Measurements from ENCODE around the gene CALB2. TPM values are rescaled to one million over a fixed set of nuclear protein-coding genes. Genes with fewer than 3 reads are reported as not detected.
"Not testable (repeated sequence)": the region's sequence is repeated elsewhere in the genome, so short reads cannot be mapped to it uniquely, and the experiment has no call there.

The CALB2 gene
- polyA plus RNA-seq, 4 donors = 0.11 to 1.3 (median 0.51) TPM

DNA sequence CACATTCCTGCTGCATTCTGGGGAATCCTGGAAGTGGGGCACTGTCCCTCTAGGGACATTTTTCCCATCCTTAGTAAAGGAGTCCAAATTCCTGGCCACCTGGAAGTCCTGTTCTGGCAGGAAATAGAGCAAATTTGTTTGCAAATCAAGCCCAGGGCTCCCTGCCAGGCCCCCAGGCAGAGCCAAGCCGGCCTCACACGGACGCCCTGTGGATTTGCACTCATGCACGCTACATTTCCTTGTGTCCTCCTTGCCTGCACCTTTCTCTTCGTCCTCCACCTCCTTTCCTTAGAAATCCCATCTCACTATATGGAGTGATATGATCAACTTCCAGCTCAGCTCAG is 7.0 kb upstream of the CALB2 start:
- no peak for DNase-seq (ENCODE audit: low read depth in 4 of 4, low spot score in 3 of 4)

DNA sequence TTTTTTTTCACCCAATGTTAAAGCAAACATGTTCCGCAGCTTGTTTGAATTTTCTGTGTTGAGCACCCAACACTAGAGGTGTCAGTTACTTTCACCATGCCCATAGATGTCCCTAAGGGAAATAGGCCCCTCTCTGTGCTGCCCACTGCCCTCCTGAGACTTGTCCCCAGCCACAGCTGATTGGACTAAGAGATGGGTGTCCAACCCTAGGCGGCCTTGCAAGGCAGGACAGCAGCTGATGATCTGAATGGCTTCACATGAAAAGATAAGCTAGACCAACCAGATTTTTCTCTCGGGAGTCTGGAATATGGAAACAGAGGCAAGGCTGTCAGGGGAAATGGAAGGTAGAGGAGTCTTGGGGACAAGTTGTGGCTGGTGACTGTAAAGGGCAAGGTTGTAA is 6.1 kb upstream of the CALB2 start:
- no peak for DNase-seq (ENCODE audit: low read depth in 4 of 4, low spot score in 3 of 4)

GRCh38 chr16:71352963-71353460 is 5.5 kb upstream of the CALB2 start:
- no peak for DNase-seq (ENCODE audit: low read depth in 4 of 4, low spot score in 3 of 4)

- DNase-seq (ENCODE audit: low read depth in 4 of 4, low spot score in 3 of 4) = no peak
These were observed 4.8 kb upstream of the CALB2 start for GRCh38 chr16:71353736-71354135.

GRCh38 chr16:71354156-71354555 is 4.4 kb upstream of the CALB2 start:
- DNase-seq (ENCODE audit: low read depth in 4 of 4, low spot score in 3 of 4) = no peak

- no peak for DNase-seq (ENCODE audit: low read depth in 4 of 4, low spot score in 3 of 4)
These were observed 2.3 kb upstream of the CALB2 start for GRCh38 chr16:71356051-71356740.

DNA sequence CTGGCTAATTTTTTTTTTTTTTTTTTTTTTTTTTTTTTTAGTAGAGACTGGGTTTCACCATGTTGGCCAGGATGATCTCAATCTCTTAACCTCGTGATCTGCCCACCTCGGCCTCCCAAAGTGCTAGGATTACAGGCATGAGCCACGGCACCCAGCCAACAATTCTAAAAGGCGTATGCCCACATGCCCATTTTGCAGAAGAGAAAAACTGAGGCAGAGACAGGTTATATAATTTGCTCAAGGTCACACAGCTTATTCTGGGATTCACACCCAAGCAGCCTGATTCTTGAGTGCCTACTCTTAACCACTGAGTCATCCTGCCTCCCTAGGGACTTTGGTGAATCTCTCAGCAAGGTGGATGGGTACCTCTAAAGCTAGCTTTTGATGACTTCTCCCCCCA is 1.6 kb upstream of the CALB2 start:
- DNase-seq (ENCODE audit: low read depth in 4 of 4, low spot score in 3 of 4) = not testable (repeated sequence)

GRCh38 chr16:71357681-71358080 is 842 bp upstream of the CALB2 start:
- no peak for DNase-seq (ENCODE audit: low read depth in 4 of 4, low spot score in 3 of 4)

GRCh38 chr16:71359431-71359830 is 908 bp downstream of the CALB2 start:
- DNase-seq (ENCODE audit: low read depth in 4 of 4, low spot score in 3 of 4) = no peak

DNA sequence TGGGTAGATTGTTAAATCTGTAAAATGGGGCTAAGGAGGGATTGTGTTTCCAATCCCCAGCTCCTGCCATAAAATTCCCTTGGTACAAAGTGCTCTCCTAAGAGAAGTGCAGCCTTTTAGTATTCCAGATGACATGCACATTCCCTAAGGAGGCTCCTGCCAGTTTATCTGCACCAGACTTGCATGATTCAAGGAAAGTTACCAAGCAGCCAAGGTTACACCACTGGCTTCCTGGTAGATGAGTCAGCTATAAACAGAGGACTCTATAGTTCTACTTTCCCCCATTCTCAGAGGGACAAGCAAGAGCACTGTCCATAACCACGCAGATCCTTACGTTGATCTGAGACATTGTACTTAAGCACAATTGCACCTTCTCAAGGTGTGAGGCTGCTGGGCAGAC is 1.9 kb downstream of the CALB2 start:
- no peak for DNase-seq (ENCODE audit: low read depth in 4 of 4, low spot score in 3 of 4)

- no peak for DNase-seq (ENCODE audit: low read depth in 4 of 4, low spot score in 3 of 4)
These were observed 5.7 kb downstream of the CALB2 start for GRCh38 chr16:71364133-71364681.

- no peak for DNase-seq (ENCODE audit: low read depth in 4 of 4, low spot score in 3 of 4)
These were observed 6.5 kb downstream of the CALB2 start for GRCh38 chr16:71365021-71365420.

DNA sequence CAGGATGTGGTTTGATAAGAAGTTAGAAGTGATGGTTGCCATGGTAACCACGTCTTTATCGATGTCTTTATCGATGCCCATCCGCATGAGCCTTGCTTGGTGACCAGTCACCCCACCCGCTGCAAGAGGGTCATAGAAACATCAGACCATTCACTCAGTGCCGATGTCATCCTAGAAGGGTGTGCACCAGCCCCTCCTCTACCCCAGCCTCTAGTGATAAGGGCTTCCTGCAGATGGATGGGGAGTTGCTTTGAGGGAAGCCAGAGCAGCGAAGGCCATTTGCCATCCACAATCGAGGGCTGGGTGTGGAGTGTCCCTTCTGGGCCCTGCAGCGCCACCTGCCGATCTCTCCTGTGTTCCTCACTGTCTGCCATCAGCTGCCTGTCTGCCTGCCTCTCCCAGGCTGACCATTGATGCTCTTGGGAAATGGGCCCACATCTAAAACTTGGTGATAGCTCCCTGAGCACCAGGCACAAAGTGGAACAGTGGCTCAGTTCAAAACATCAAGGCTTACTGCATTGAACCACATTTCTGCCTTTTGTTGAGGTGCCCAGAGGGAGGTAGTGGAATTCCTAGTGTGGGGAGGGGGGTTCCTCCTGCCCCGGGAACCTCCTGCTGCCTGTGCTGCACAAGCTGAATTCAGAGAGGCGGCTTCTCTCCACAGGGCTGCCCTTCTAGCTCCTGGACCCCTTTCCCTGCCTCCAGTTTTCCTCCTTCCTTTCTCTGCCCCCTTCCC is 8.9 kb downstream of the CALB2 start:
- DNase-seq (ENCODE audit: low read depth in 4 of 4, low spot score in 3 of 4) = no peak

DNA sequence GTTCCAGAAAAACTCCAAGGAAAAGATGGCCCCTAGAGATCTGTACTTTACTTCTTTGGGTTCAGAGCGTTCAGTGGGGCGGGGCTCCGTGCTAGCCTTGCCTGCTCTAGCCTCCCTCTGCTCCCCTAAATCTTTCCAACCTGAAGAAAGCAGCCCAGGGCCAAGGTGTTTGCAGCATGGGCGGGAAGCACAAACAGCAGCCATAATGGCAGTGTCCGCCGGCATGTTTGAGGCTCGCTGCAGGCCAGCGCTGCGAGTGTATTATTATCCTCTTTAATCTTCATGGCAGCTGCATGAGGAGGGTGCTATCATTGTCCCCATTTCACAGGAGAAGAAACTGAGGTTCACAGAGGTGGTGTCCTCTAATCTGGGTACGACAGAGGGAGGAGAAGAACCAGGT is 10.4 kb downstream of the CALB2 start:
- DNase-seq (ENCODE audit: low read depth in 4 of 4, low spot score in 3 of 4) = no peak

- DNase-seq (ENCODE audit: low read depth in 4 of 4, low spot score in 3 of 4) = no peak
These were observed 11.0 kb downstream of the CALB2 start for GRCh38 chr16:71369494-71369893.

- DNase-seq (ENCODE audit: low read depth in 4 of 4, low spot score in 3 of 4) = no peak
These were observed 12.7 kb downstream of the CALB2 start for GRCh38 chr16:71371237-71371636.

DNA sequence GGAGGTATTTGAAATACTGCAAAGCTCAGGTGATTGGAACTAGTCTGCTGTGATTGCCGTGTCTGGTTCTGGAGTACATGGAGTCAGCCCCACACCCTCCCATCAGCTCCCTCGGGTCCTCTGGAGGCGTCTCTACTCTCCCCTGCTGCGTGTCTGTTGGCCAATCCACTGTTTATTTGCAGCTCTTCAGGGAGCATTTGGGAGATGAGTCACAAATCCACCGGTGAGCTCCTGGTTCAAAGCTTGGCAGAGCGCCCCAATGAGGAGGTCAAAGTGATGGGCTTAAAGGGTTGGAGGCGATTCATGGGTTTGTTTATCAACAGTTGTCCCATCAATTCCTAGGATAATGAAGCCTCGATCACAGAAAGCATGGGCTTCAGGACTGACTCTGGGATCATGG is 14.6 kb downstream of the CALB2 start:
- no peak for DNase-seq (ENCODE audit: low read depth in 4 of 4, low spot score in 3 of 4)

GRCh38 chr16:71376465-71377157 is 18.1 kb downstream of the CALB2 start:
- no peak for DNase-seq (ENCODE audit: low read depth in 4 of 4, low spot score in 3 of 4)

- no peak for DNase-seq (ENCODE audit: low read depth in 4 of 4, low spot score in 3 of 4)
These were observed 21.2 kb downstream of the CALB2 start for GRCh38 chr16:71379711-71380110.

DNA sequence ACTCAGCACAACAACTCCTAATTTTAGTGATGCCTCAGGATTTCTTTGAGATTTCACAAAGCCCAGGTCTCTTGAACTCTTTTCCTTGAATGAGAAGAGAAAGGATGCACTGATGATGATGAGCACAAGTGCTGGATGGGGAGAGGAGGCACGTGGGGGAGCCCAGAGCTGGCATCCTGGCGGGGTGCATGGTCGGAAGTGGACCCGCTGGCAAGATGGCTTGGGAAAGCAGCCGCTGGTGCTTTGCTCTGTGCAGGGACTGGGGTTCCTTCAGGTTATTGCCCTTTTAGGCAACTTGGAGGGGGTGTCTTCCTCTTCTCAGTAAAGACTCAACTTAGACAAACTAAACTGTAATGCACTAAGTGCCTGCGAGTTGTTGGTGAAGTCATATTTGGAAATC is 22.3 kb downstream of the CALB2 start:
- DNase-seq (ENCODE audit: low read depth in 4 of 4, low spot score in 3 of 4) = no peak

- DNase-seq (ENCODE audit: low read depth in 4 of 4, low spot score in 3 of 4) = no peak
These were observed 24.7 kb downstream of the CALB2 start for GRCh38 chr16:71383054-71383773.

Data from left renal pelvis (tissue), 4 donors.